Endothelial cell of umbilical vein (primary cell): ENCODE results near the gene KLB. TPM values are rescaled to one million over a fixed set of nuclear protein-coding genes. Genes with fewer than 3 reads are reported as not detected.

Experiments
- BruUV-seq: library from RNA; stranded (reverse); fragments of 400-500 nt; replicated peaks from 2 replicates; lab custom pipeline; 2021; lab: Mats Ljungman, UMichigan
- CTCF ChIA-PET: fragments of 300-600, 350-600 bp; sonication (Branson Sonifier 250); formaldehyde crosslinking; loops from one replicate; lab custom pipeline; 2021; ENCODE audit warnings: antibody characterized with exemption, inconsistent platforms; lab: Charles Lee
- POLR2A ChIA-PET: fragments of 300-600, 350-600 bp; sonication (Branson Sonifier 250); formaldehyde crosslinking; loops from one replicate; lab custom pipeline; 2021; ENCODE audit warnings: antibody characterized with exemption, inconsistent platforms; lab: Charles Lee
- DNase-seq: peaks from one replicate; pipeline ENCODE4 v3.0.0-alpha.2; 2011; ENCODE audit warnings: low read depth, low spot score
- FAIRE-seq: peaks from 2 replicates; lab custom pipeline; 2011; peaks lifted over from hg19 to GRCh38; lab: Jason Lieb, UNC
- H2AFZ ChIP-seq: 2 replicates; pipeline ENCODE4 v1.6.0; 2012; ENCODE audit warnings: low read depth, low read length, control low read depth, inconsistent platforms
- H3K27ac ChIP-seq: 2 replicates; pipeline ENCODE4 v1.5.1; 2011; ENCODE audit warnings: low read depth, mild to moderate bottlenecking, control low read depth, low read length, moderate library complexity; ENCODE audit not compliant: insufficient read depth
- H3K27me3 ChIP-seq, 2 experiments: 2 replicates each; pipeline versions ENCODE4 v1.6.0 to v1.6.1; 2011; ENCODE audit warnings: low read length in 2 of 2, mixed read lengths in 1 of 2; ENCODE audit not compliant: control insufficient read depth in 2 of 2, insufficient read depth in 2 of 2
- H3K36me3 ChIP-seq, 2 experiments: 2 replicates in 1 of 2; 3 replicates in 1 of 2; pipeline ENCODE4 v1.5.1; 2011; ENCODE audit warnings: low read length in 2 of 2, mild to moderate bottlenecking in 1 of 2, moderate library complexity in 1 of 2; ENCODE audit not compliant: control insufficient read depth in 2 of 2, insufficient read depth in 2 of 2; ENCODE audit errors: extremely low read depth in 1 of 2
- H3K4me1 ChIP-seq: 3 replicates; pipeline ENCODE4 v1.5.1; 2011; ENCODE audit warnings: mild to moderate bottlenecking, low read length; ENCODE audit not compliant: control insufficient read depth, insufficient read depth; ENCODE audit errors: extremely low read depth
- H3K4me2 ChIP-seq: 2 replicates; pipeline ENCODE4 v1.6.1; 2011; ENCODE audit warnings: low read length, control low read depth, mixed read lengths; ENCODE audit not compliant: insufficient read depth
- H3K4me3 ChIP-seq, 3 experiments: fragments of 200-600 bp in 1 of 3; sonication (generic), shearing (Covaris generic) in 1 of 3; replicated peaks in 1 of 3; 2 replicates each; pipeline ENCODE4 v1.5.1; 2011 to 2016; ENCODE audit warnings: control low read depth in 3 of 3, low read length in 3 of 3, mild to moderate bottlenecking in 2 of 3, inconsistent platforms in 1 of 3, low read depth in 1 of 3, moderate library complexity in 1 of 3; ENCODE audit not compliant: insufficient read depth in 1 of 3
- H3K79me2 ChIP-seq: 2 replicates; pipeline ENCODE4 v1.6.0; 2012; ENCODE audit warnings: low read length, inconsistent platforms; ENCODE audit not compliant: control insufficient read depth, insufficient read depth
- H3K9ac ChIP-seq: replicated peaks from 2 replicates; pipeline ENCODE3; 2011; ENCODE audit warnings: low read length, control low read depth; ENCODE audit not compliant: insufficient read depth; ENCODE audit errors: extremely low read depth
- H3K9me1 ChIP-seq: replicated peaks from 3 replicates; pipeline ENCODE4 v1.6.0; 2011; ENCODE audit warnings: mild to moderate bottlenecking, low read length; ENCODE audit not compliant: control insufficient read depth, insufficient read depth; ENCODE audit errors: extremely low read depth
- H3K9me3 ChIP-seq: replicated peaks from 2 replicates; pipeline ENCODE4 v1.5.1; 2012; ENCODE audit warnings: low read length, inconsistent platforms; ENCODE audit not compliant: control insufficient read depth, insufficient read depth
- H4K20me1 ChIP-seq: replicated peaks from 2 replicates; pipeline ENCODE3; 2011; ENCODE audit warnings: mild to moderate bottlenecking, low read length; ENCODE audit not compliant: control insufficient read depth, insufficient read depth; ENCODE audit errors: extremely low read depth
- CTCF ChIP-seq, 2 donors: IDR thresholded peaks; 1 replicate in 1 of 2; 2 replicates in 1 of 2; pipeline ENCODE4 v1.5.1; 2011; ENCODE audit warnings: low read length in 2 of 2, mild to moderate bottlenecking in 2 of 2, moderate library complexity in 2 of 2, control low read depth in 1 of 2, inconsistent platforms in 1 of 2, low read depth in 1 of 2; ENCODE audit not compliant: insufficient read depth in 1 of 2; ENCODE audit errors: extremely low read depth in 1 of 2
- EZH2 ChIP-seq: IDR thresholded peaks from 2 replicates; pipeline ENCODE4 v1.6.1; 2012; ENCODE audit warnings: borderline replicate concordance, low read depth, mild to moderate bottlenecking, moderate library complexity, low read length, inconsistent platforms; ENCODE audit not compliant: severe bottlenecking
- FOS ChIP-seq: IDR thresholded peaks from 2 replicates; pipeline ENCODE4 v1.6.1; 2011; ENCODE audit warnings: mild to moderate bottlenecking, low read length, moderate library complexity, borderline replicate concordance; ENCODE audit not compliant: insufficient read depth
- GATA2 ChIP-seq: IDR thresholded peaks from 2 replicates; pipeline ENCODE4 v1.7.0; 2011; ENCODE audit warnings: low read depth, mild to moderate bottlenecking, moderate library complexity, mixed read lengths, low read length; ENCODE audit not compliant: insufficient read length, insufficient read depth
- JUN ChIP-seq: IDR thresholded peaks from 2 replicates; pipeline ENCODE4 v1.6.1; 2011; ENCODE audit warnings: borderline replicate concordance, low read depth; ENCODE audit not compliant: insufficient read length, insufficient read depth
- MAX ChIP-seq: IDR thresholded peaks from 2 replicates; pipeline ENCODE4 v1.6.1; 2011; ENCODE audit not compliant: insufficient read depth, insufficient read length
- MYC ChIP-seq: IDR thresholded peaks from one replicate; pipeline ENCODE4 v1.6.1; 2011; ENCODE audit warnings: mild to moderate bottlenecking, low read depth, low read length
- POLR2A ChIP-seq: IDR thresholded peaks from 2 replicates; pipeline ENCODE4 v1.6.1; 2012; ENCODE audit warnings: low read depth, mild to moderate bottlenecking, control low read depth, low read length
- POLR2AphosphoS5 ChIP-seq: IDR thresholded peaks from 2 replicates; pipeline ENCODE4 v1.6.1; 2012; ENCODE audit warnings: low read depth, mild to moderate bottlenecking, control low read depth, low read length, moderate library complexity; ENCODE audit not compliant: insufficient read depth
- dilution Hi-C: fragments of 300-500 bp; cut with MboI; formaldehyde crosslinking; loops from one replicate; pipeline ENCODE4 v1.15.0; 2019; ENCODE audit warnings: low sequenced_read_pairs; ENCODE audit not compliant: extremely low pct_ligation_motif_present
- intact Hi-C: fragments of 100-400 bp; cut with micrococcal nuclease; formaldehyde crosslinking; loops from one replicate; pipeline ENCODE4 v1.10.0; 2022
- polyA plus RNA-seq, 4 experiments: library from polyadenylated mRNA; depleted of rRNA in 3 of 4; stranded (reverse) in 3 of 4; unstranded in 1 of 4; fragments of >200 nt; gene quantifications; 2 replicates each; pipeline versions ENCODE4 v1.2.1 to v1.2.3, GENCODE V29; 2011 to 2012; ENCODE audit warnings: missing spikeins in 1 of 4
- total RNA-seq: library from RNA; stranded (reverse); gene quantifications from 2 replicates; pipeline ENCODE4 v1.2.3, GENCODE V29; 2021

The KLB gene
- total and polyA plus RNA-seq, 2 donors (not counting 3 experiments of a cell fraction or from before 2014, with no cell fraction given) = 0.01 TPM; not detected in 1

- Histone ChIP-seq H3K9me1 (no peaks in the 10 kb centered on the region), H4K20me1 (no peaks in the 10 kb centered on the region), H3K27me3 (no peaks in the 10 kb centered on the region), H3K9me3 (no peaks in the 10 kb centered on the region), H3K4me2 (no peak overlapping the region), H3K27ac (no peak overlapping the region), H3K9ac (no peak overlapping the region), H3K4me3 (no peak overlapping the region), H2AFZ (no peak overlapping the region), H3K79me2 (no peaks in the 10 kb centered on the region), H3K36me3 (no peaks in the 10 kb centered on the region), H3K4me1 (no peaks in the 10 kb centered on the region)
- no peak for FAIRE-seq
- intact Hi-C loops = no loop called here
- dilution Hi-C loops = no loop called here
- no TSS peak for BruUV-seq
- CTCF ChIA-PET = interaction anchor here (3.6 kb wide), 1 partner anchor 17 kb away, joined by 15 read pairs; no protein-coding TSS in a partner anchor
- POLR2A ChIA-PET = no interaction called here
- DNase-seq = no peak
- TF ChIP-seq EZH2 (no peak), MAX (no peak), POLR2A (no peak), FOS (no peak), CTCF (IDR thresholded peaks at IDR 0.05; ENCODE audit: extremely low read depth in 1 of 2, insufficient read depth in 1 of 2, low read depth in 1 of 2, low read length in 2 of 2) (no peak), MYC (no peak), POLR2AphosphoS5 (no peak), JUN (no peak), GATA2 (no peak)
Measured at GRCh38 chr4:39486221-39486804, 79.6 kb downstream of the KLB start.
